Calu3 (cell line): ENCODE data around the gene PPP4R4. TPM values are rescaled to one million over a fixed set of nuclear protein-coding genes. Genes with fewer than 3 reads are reported as not detected.

Source experiments
- BruUV-seq: library from RNA; stranded (reverse); fragments of 400-500 nt; replicated peaks from 2 replicates; lab custom pipeline; 2021; lab: Mats Ljungman, UMichigan
- CTCF ChIA-PET: fragments of 300-600 bp; sonication (Branson Sonifier 250); formaldehyde crosslinking; loops from one replicate; lab custom pipeline; 2022; ENCODE audit warnings: antibody characterized with exemption; lab: Charles Lee
- DNase-seq: peaks from one replicate; pipeline ENCODE4 v3.0.0; 2022
- H3K27ac Mint-ChIP-seq: one replicate; pipeline ENCODE4 v1.8.0; 2022; ENCODE audit warnings: mixed read lengths; ENCODE audit not compliant: unreplicated experiment
- H3K27me3 Mint-ChIP-seq: one replicate; pipeline ENCODE4 v1.8.0; 2022; ENCODE audit warnings: mixed read lengths; ENCODE audit not compliant: unreplicated experiment
- H3K36me3 Mint-ChIP-seq: one replicate; pipeline ENCODE4 v1.8.0; 2022; ENCODE audit warnings: mild to moderate bottlenecking, moderate library complexity, mixed read lengths; ENCODE audit not compliant: insufficient read depth, unreplicated experiment
- H3K4me1 Mint-ChIP-seq: one replicate; pipeline ENCODE4 v1.8.0; 2022; ENCODE audit warnings: mild to moderate bottlenecking, low read depth, mixed read lengths; ENCODE audit not compliant: unreplicated experiment
- H3K4me3 Mint-ChIP-seq: one replicate; pipeline ENCODE4 v1.8.0; 2022; ENCODE audit warnings: mild to moderate bottlenecking, low read depth, moderate library complexity, mixed read lengths; ENCODE audit not compliant: unreplicated experiment
- H3K9me3 Mint-ChIP-seq: one replicate; pipeline ENCODE4 v1.8.0; 2022; ENCODE audit warnings: low read depth, mixed read lengths; ENCODE audit not compliant: unreplicated experiment
- intact Hi-C: fragments of 100-400 bp; cut with micrococcal nuclease; formaldehyde crosslinking; loops from one replicate; pipeline ENCODE4 v1.10.0; 2022; ENCODE audit not compliant: unreplicated experiment
- total RNA-seq: library from RNA; stranded (reverse); gene quantifications from 2 replicates; pipeline ENCODE4 v1.2.3, GENCODE V29; 2022
- TF ChIP-seq, protein P1 (sequence below): fragments of 200-600 bp; IDR thresholded peaks from one replicate; pipeline ENCODE4 v1.8.0; 2022; ENCODE audit warnings: antibody characterized with exemption; ENCODE audit not compliant: unreplicated experiment

PPP4R4 gene
- total RNA-seq, 1 experiment from 2014 or later = 0.78 TPM

DNA sequence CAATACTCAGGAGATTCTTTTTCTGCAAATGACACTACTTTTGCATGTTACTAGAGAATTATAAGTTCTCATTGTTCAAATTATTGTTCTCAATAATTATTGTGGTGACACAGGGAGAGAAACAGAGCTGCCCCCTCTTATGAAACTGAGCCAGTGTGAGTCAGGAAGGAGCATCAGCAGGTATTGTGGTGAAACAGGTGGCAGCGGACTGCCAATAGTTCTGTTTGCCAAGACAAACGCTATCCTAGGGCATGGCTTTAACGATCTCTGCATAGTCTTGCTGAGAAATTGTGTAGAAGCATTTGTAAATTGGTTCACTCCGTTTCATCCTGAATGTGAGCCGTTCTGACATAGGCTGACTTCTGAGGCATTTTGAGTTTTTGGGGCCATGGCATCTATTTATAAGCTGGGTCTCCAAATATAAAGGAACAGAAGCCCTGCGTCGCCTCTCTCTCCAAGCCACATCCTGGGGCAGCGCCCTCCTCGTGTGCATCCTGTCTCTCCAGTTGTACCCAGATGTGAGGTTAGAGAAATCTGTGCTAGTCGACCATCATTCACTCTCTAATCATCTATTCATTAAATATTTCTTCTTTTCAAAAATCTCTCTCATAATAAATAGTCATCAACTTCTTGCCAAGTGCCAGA is 15.8 kb upstream of the PPP4R4 start:
- H3K4me1 Mint-ChIP-seq = no peaks in the 10 kb centered on the region
- BruUV-seq = no TSS peak
- DNase-seq = no peak
- no peak overlapping the region for H3K4me3 Mint-ChIP-seq
- no peaks in the 10 kb centered on the region for H3K9me3 Mint-ChIP-seq
- H3K36me3 Mint-ChIP-seq = no peaks in the 10 kb centered on the region
- intact Hi-C loops = no loop called here
- peaks cover 45% of the 10 kb centered on the region for H3K27me3 Mint-ChIP-seq
- TF ChIP-seq, protein P1, sequence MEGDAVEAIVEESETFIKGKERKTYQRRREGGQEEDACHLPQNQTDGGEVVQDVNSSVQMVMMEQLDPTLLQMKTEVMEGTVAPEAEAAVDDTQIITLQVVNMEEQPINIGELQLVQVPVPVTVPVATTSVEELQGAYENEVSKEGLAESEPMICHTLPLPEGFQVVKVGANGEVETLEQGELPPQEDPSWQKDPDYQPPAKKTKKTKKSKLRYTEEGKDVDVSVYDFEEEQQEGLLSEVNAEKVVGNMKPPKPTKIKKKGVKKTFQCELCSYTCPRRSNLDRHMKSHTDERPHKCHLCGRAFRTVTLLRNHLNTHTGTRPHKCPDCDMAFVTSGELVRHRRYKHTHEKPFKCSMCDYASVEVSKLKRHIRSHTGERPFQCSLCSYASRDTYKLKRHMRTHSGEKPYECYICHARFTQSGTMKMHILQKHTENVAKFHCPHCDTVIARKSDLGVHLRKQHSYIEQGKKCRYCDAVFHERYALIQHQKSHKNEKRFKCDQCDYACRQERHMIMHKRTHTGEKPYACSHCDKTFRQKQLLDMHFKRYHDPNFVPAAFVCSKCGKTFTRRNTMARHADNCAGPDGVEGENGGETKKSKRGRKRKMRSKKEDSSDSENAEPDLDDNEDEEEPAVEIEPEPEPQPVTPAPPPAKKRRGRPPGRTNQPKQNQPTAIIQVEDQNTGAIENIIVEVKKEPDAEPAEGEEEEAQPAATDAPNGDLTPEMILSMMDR = no peak
- CTCF ChIA-PET = no interaction called here
- H3K27ac Mint-ChIP-seq = no peak overlapping the region

- no peaks in the 10 kb centered on the region for H3K36me3 Mint-ChIP-seq
- BruUV-seq = no TSS peak
- DNase-seq = no peak
- no peak overlapping the region for H3K4me3 Mint-ChIP-seq
- intact Hi-C loops = no loop called here
- no peaks in the 10 kb centered on the region for H3K4me1 Mint-ChIP-seq
- peaks cover 66% of the 10 kb centered on the region for H3K27me3 Mint-ChIP-seq
- CTCF ChIA-PET = interaction anchor here (0.5 kb wide), 1 partner anchor 96 kb away, joined by 3 read pairs; no protein-coding TSS in a partner anchor
- TF ChIP-seq, protein P1 = no peak
- no peaks in the 10 kb centered on the region for H3K9me3 Mint-ChIP-seq
- no peak overlapping the region for H3K27ac Mint-ChIP-seq
These were observed 13.1 kb upstream of the PPP4R4 start for GRCh38 chr14:94161058-94161457.

DNA sequence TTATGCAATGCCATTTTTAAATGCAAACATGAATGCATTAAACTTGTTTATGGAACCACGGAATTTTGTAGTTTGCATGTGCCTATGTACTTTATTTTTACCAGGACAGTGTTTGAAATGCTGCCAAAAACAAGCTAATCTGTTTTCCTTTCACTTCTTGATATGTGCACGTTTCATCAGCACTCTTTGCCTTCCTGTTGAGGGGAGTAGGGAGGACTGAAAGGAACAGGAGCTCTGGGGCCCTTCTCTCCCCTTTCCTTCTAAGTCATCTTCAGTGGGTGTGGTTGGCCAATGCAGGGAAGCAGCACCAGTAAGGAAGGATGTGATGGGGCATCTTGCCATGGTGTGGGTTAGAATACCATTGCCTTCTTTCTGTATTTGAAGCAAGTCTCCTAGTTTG is 12.1 kb upstream of the PPP4R4 start:
- Mint-ChIP-seq H3K36me3 (no peaks in the 10 kb centered on the region), H3K9me3 (no peaks in the 10 kb centered on the region), H3K27me3 (peaks cover 65% of the 10 kb centered on the region), H3K27ac (no peak overlapping the region), H3K4me3 (no peak overlapping the region), H3K4me1 (no peaks in the 10 kb centered on the region)
- CTCF ChIA-PET = no interaction called here
- TF ChIP-seq, protein P1 = no peak
- no TSS peak for BruUV-seq
- DNase-seq = no peak
- intact Hi-C loops = no loop called here

GRCh38 chr14:94162466-94162865 is 11.7 kb upstream of the PPP4R4 start:
- TF ChIP-seq, protein P1 = no peak
- intact Hi-C loops = no loop called here
- BruUV-seq = no TSS peak
- CTCF ChIA-PET = no interaction called here
- Mint-ChIP-seq H3K9me3 (no peaks in the 10 kb centered on the region), H3K36me3 (no peaks in the 10 kb centered on the region), H3K4me3 (no peak overlapping the region), H3K27ac (no peak overlapping the region), H3K27me3 (peaks cover 65% of the 10 kb centered on the region), H3K4me1 (no peaks in the 10 kb centered on the region)
- DNase-seq = no peak
